SW 1271 (cell line): ENCODE data around the gene ASCC3.

Experiments used
- DNase-seq, 2 experiments: peaks; one replicate each; lab custom pipeline; 2025; lab: John Stamatoyannopoulos, UW

Gene ASCC3

DNA sequence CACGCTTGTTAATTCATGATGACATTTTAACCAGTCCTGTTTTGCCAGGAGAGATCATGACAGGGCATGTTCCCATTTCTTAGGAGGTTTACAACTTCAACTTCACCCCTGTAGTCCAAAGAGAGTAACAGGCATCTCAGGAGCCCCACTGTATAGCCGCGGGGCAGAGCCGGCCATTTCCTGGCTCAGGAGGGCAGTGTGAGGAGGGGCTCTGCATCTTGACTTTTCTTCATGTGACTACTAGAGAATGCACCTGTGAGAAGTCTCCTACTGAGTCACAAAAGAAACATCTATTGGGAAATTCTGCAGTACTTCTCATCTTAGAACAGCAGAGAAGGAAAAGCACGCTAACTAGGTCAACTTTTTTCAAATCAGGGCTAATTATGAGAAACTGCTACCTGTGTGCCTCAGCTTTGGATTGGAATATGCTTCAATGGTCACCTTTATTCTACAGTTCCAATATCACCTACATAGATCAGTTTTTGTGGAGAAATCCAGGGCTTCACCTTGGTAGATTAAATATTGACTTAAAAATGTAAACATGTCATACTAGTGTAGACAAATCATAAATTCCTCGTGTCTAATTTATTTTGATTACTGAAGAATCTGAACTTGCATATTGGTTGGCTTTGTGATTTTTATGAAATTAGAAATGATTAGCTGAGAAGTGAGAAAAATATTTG lies 387.8 kb downstream of the ASCC3 start:
- no peak for DNase-seq

DNA sequence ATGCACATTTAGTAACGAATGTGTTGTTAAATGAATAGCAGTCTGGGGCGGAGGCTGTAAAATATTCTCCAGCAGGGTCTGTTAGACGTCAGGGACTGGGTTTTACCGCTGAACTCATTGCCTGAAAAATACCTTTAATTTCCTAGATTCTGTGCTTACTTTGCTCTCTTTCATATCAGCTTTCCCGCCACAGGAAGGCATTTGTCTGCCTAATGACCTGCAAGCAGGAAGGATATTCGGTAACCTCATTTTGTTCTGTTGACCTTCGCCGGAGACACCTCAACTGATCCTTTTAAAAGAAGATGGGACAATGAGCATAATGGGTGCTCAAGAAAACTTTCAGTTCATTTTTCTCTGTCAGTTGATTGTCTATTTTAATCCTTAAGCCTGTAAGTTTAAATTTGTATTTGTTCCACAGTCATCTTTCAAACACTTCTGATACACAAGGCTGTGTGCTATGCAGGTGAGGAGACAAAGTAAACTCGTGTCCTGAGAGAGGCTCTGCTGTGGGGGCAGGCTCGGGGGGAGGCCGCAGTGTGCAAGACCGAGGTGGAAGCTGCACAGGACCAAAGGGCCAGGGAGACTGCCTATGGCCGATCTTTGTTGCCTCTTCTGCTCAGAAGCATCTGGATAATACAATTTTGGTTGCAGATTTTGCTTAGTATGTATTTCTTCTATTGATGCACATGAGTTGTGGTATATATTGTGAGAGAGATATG lies 389.0 kb downstream of the ASCC3 start:
- DNase-seq: no peak

DNA sequence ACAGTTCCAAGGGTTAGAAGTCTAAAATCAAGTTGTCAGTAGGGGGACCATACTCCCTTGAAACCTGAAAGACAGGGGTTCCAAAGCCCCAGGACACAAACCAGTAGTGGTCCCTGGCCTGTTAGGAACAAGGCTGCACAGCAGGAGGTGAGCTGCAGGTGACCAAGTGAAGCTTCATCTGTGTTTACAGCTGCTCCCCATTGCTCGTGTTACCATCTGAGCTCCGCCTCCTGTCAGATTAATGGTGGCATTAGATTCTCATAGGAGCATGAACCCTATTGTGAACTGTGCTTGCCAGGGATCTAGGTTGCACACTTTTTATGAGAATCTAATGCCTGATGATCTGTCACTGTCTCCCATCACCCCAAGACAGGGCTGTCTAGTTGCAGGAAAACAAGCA lies 391.1 kb downstream of the ASCC3 start:
- no peak for DNase-seq

DNA sequence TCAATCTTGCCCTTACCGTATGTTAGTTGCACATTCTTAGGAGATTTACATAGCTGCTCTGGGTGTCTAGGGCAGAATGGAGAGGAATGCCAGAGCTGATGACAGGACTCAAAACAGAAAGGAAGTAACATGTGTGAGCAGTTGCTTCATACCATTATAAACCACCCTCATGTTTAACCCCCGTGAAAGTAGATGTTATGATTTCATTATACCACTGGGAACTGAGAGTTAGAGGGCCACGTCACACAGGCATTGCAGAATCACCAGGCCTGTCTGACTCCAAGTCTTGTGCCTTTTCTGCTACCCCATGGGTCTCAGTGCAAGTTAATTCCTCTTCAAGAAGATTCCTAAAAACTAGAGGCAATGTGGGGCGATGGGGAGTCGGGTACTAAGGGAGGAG lies 392.9 kb downstream of the ASCC3 start:
- DNase-seq: no peak

DNA sequence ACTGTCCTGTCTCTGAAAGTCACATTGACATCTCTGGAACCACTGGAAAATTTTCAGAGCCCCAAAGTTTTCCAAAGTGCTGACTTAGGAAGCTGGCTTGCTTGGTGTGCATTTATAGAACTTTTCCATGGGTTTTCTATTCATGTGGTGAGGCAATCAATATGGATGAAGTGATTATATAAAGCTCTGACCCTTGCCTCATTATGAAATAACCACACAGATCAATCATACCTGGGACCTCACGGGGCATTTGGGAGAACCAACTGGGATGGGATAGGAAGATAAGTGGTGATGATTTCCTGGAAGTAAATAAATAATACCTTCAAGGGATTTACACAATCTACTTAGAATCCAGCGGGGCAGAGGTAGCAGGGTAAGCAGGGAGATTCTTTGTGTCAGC lies 393.5 kb downstream of the ASCC3 start:
- DNase-seq: no peak

GRCh38 chr6:100485268-100485667 lies 395.9 kb downstream of the ASCC3 start:
- no peak for DNase-seq

- DNase-seq: no peak
These were observed 396.7 kb downstream of the ASCC3 start for GRCh38 chr6:100484474-100484873.

GRCh38 chr6:100482698-100483097 lies 398.4 kb downstream of the ASCC3 start:
- no peak for DNase-seq

GRCh38 chr6:100479179-100480035 lies 401.7 kb downstream of the ASCC3 start:
- DNase-seq: peak in 1 of 2 experiments; percentile 44

DNA sequence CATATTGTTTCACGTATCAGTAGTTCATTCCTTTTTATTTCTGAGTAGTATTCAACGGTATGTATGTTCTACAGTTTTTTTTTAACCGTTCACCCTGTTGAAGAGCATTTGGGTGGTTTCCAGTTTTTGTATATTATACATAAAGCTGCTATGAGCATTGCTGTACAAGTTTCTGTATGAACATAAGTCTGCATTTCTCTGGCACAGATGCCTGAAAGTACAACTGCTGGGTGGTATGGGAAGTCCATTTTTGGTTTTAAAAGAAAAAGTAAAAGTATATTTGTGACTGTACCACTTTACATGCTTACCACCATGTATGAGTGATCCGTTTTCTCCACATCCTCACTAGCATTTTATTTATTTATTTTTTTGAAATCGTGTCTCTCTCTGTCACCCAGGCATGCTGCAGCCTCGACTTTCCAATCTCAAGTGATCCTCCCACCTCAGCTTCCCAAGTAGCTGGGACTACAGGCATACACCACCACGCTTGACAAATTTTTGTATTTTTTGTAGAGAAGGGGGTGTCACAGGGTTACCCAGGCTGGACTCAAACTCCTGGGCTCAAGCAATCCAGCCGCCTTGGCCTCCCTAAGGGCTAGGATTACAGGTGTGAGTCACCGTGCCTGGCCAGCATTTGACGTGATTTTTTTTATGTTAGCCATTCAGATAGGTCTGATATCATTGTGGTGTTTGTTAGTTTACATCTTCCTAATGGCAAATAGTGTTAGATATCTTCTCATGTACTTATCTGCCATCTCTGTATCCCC lies 405.4 kb downstream of the ASCC3 start:
- no peak for DNase-seq

- no peak for DNase-seq
These were observed 407.9 kb downstream of the ASCC3 start for GRCh38 chr6:100473182-100473581.

DNA sequence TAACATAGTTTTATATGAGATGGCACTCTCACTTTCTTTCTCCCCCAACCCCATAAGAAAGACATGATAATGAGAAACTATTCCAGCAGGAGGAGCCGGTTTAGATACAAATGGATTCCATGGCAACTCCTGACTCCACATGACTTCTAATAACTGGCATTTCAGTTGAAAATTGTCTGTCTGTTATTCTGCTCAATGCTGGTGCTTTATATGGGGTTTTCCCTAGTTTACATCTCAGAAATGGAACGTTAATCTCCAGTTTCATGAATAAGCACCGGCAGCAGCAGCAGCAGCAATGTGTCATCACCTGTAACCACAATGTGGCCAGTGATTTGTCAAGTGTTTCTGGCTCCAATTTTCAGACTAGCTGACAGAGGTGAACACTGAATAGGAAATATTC lies 408.5 kb downstream of the ASCC3 start:
- DNase-seq: no peak

GRCh38 chr6:100470422-100471120 lies 410.6 kb downstream of the ASCC3 start:
- no peak for DNase-seq

GRCh38 chr6:100469101-100469859 lies 411.8 kb downstream of the ASCC3 start:
- no peak for DNase-seq

DNA sequence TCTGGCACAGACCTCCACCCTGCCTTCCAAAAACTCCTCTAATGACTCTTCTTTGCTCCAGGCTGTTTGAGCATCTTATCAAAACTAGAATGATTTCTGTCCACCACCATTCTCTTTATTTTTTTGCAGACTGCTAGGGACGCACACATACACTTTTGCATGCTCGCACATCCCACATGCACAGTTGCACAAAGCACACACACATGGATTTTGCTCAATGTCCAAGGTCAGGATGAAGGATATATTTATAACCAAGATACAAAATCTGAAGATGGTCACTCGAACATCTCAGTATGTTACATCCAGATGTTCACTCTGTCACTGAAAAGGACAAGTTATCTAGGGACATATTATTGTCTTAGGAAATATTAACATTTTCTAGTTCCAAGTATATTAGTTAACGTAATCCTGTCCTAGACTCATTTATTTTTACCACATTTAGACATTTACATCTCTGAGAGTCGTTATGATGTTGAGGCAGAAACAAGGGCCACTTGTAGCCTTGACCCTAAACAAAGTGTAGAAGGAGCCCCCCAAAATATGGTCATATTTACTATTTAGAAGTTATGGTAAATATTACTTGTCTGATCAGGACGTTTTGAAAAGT lies 413.0 kb downstream of the ASCC3 start:
- DNase-seq: no peak

DNA sequence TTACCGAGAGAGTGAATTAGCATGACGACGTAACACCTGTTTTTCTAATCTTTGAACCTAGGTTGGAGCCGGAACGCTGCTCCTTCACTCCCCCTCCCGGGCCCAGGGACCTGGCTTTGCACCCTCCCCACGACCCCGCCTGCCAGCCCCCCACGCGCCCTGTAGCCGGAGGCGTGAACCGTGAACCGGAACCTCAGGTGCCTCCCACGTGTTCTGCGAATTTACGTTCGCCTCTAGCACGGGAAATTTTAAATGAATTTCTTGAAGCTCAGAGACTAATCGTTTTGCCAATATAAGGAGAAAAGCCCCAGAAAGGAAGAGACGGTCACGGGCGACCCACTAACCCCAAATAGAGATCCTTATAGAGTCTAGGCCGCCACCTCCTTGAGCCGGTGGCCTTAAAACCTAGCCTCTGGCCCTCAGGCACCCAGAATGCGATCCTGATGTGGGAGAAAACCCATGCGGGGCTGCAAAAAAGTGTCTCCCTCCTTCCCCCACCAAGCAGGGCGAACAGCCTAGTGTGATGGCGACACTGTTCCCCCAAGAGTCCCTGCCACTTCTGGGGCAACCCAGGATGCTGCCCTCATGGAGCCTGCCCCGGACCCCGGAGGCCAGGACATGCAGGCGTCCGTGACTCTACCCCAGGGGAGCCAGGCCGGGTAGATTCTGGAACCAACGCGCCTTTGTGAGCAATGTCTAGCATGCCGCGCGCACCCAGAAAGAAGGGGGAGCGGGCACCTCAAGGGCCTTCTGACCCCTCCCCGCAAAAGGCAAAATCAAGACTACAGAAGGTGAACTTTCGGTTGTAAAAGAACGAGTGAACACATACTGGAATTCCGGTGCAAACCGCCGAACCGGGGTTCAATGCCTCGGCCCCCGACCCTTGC lies 413.8 kb downstream of the ASCC3 start:
- DNase-seq: no peak

GRCh38 chr6:100466410-100467128 lies 414.6 kb downstream of the ASCC3 start:
- no peak for DNase-seq

- DNase-seq: no peak
These were observed 415.3 kb downstream of the ASCC3 start for GRCh38 chr6:100465701-100466409.
